ENCODE data around the gene PPP1CB.
"Not testable (repeated sequence)": the region's sequence is repeated elsewhere in the genome, so short reads cannot be mapped to it uniquely, and the experiment has no call there.

PPP1CB gene

GRCh38 chr2:28751252-28751955 is at the start of gene PPP1CB:
Gene PPP1CB (plus strand): TSS chr2:28751830. CDS start chr2:28752125, 295 bp downstream.
- DNase-seq (ENCODE audit: low spot score) = peak; percentile 96

- no peak for DNase-seq (ENCODE audit: low spot score)
Observed at GRCh38 chr2:28702415-28702861, 49.2 kb upstream of the PPP1CB start.

- no peak for DNase-seq (ENCODE audit: low spot score)
Observed at GRCh38 chr2:28702878-28703277, 48.8 kb upstream of the PPP1CB start.

- DNase-seq (ENCODE audit: low spot score) = no peak
Observed at GRCh38 chr2:28704621-28705020, 47.0 kb upstream of the PPP1CB start.

GRCh38 chr2:28705751-28706440 is 45.7 kb upstream of the PPP1CB start:
- no peak for DNase-seq (ENCODE audit: low spot score)

- DNase-seq (ENCODE audit: low spot score) = no peak
Observed at GRCh38 chr2:28707592-28707991, 44.0 kb upstream of the PPP1CB start.

GRCh38 chr2:28709101-28709500 is 42.5 kb upstream of the PPP1CB start:
- DNase-seq (ENCODE audit: low spot score) = no peak

- DNase-seq (ENCODE audit: low spot score) = no peak
Observed at GRCh38 chr2:28710545-28710944, 41.1 kb upstream of the PPP1CB start.

- no peak for DNase-seq (ENCODE audit: low spot score)
Observed at GRCh38 chr2:28713577-28714298, 37.9 kb upstream of the PPP1CB start.

GRCh38 chr2:28716265-28716865 is 35.3 kb upstream of the PPP1CB start:
- peak; percentile 48 for DNase-seq (ENCODE audit: low spot score)

- DNase-seq (ENCODE audit: low spot score) = no peak
Observed at GRCh38 chr2:28717339-28717758, 34.3 kb upstream of the PPP1CB start.

- DNase-seq (ENCODE audit: low spot score) = no peak
Observed at GRCh38 chr2:28720345-28720744, 31.3 kb upstream of the PPP1CB start.

GRCh38 chr2:28721601-28722191 is 29.9 kb upstream of the PPP1CB start:
- DNase-seq (ENCODE audit: low spot score) = no peak

GRCh38 chr2:28725021-28725711 is 26.5 kb upstream of the PPP1CB start:
- DNase-seq (ENCODE audit: low spot score) = no peak

GRCh38 chr2:28726177-28726576 is 25.5 kb upstream of the PPP1CB start:
- no peak for DNase-seq (ENCODE audit: low spot score)

- DNase-seq (ENCODE audit: low spot score) = no peak
Observed at GRCh38 chr2:28729698-28730097, 21.9 kb upstream of the PPP1CB start.

GRCh38 chr2:28730641-28731146 is 20.9 kb upstream of the PPP1CB start:
- no peak for DNase-seq (ENCODE audit: low spot score)

GRCh38 chr2:28735511-28735910 is 16.1 kb upstream of the PPP1CB start:
- DNase-seq (ENCODE audit: low spot score) = no peak

- no peak for DNase-seq (ENCODE audit: low spot score)
Observed at GRCh38 chr2:28736034-28736433, 15.6 kb upstream of the PPP1CB start.

GRCh38 chr2:28737655-28738054 is 14.0 kb upstream of the PPP1CB start:
- DNase-seq (ENCODE audit: low spot score) = no peak

- DNase-seq (ENCODE audit: low spot score) = not testable (repeated sequence)
Observed at GRCh38 chr2:28742619-28743018, 9.0 kb upstream of the PPP1CB start.
